Panc1 (cell line): ENCODE results near the gene ITGA8. TPM values are rescaled to one million over a fixed set of nuclear protein-coding genes. Genes with fewer than 3 reads are reported as not detected.

Source experiments
- ATAC-seq: fragments of 200-7000 bp; cut with Tn5 transposase; 2 replicates; pipeline ENCODE4 v1.9.1; 2020; ENCODE audit warnings: mild to moderate bottlenecking, moderate library complexity
- BruUV-seq: library from RNA; stranded (reverse); fragments of 400-500 nt; replicated peaks from 2 replicates; lab custom pipeline; 2021; lab: Mats Ljungman, UMichigan
- CTCF ChIA-PET: fragments of 300-600 bp; sonication (Branson Sonifier 250); formaldehyde crosslinking; loops from one replicate; lab custom pipeline; 2022; ENCODE audit warnings: antibody characterized with exemption; lab: Charles Lee
- POLR2A ChIA-PET: fragments of 300-600 bp; sonication (Branson Sonifier 250); formaldehyde crosslinking; loops from one replicate; lab custom pipeline; 2022; ENCODE audit warnings: antibody characterized with exemption; lab: Charles Lee
- DNase-seq: peaks from one replicate; pipeline ENCODE4 v3.0.0-alpha.2; 2010; ENCODE audit warnings: low read depth, low spot score
- H3K27ac ChIP-seq: 2 replicates; pipeline ENCODE4 v1.5.1; 2011; ENCODE audit warnings: mild to moderate bottlenecking, low read length, inconsistent platforms
- H3K27me3 ChIP-seq: fragments of 200-500 bp; sonication (Bioruptor generic); 2 replicates; pipeline ENCODE4 v1.6.0; 2014; ENCODE audit warnings: low read length, inconsistent platforms; ENCODE audit not compliant: control insufficient read depth, insufficient read depth
- H3K36me3 ChIP-seq: fragments of 200-500 bp; sonication (Bioruptor generic); 2 replicates; pipeline ENCODE4 v1.5.1; 2014; ENCODE audit warnings: inconsistent platforms, mild to moderate bottlenecking, low read length, moderate library complexity; ENCODE audit not compliant: control insufficient read depth, insufficient read depth
- H3K4me1 ChIP-seq: 2 replicates; pipeline ENCODE4 v1.5.1; 2011; ENCODE audit warnings: inconsistent platforms, mild to moderate bottlenecking, low read length, moderate library complexity; ENCODE audit not compliant: control insufficient read depth, insufficient read depth
- H3K4me3 ChIP-seq, 2 experiments: 2 replicates each; pipeline ENCODE4 v1.5.1; 2011 to 2012; ENCODE audit warnings: low read depth in 2 of 2, low read length in 2 of 2, mild to moderate bottlenecking in 2 of 2, inconsistent platforms in 1 of 2, moderate library complexity in 1 of 2
- H3K9me3 ChIP-seq: fragments of 200-500 bp; sonication (Bioruptor generic); 2 replicates; pipeline ENCODE4 v1.5.1; 2014; ENCODE audit warnings: low read depth, mild to moderate bottlenecking, inconsistent platforms, low read length, moderate library complexity; ENCODE audit not compliant: control insufficient read depth, insufficient read depth
- CTCF ChIP-seq: fragments of 450-650 bp; IDR thresholded peaks from 2 replicates; pipeline ENCODE4 v1.5.1; 2017; ENCODE audit warnings: mild to moderate bottlenecking
- POLR2AphosphoS5 ChIP-seq: IDR thresholded peaks from 2 replicates; pipeline ENCODE4 v1.6.1; 2012; ENCODE audit warnings: mild to moderate bottlenecking, low read depth, low read length, moderate library complexity
- REST ChIP-seq, 2 experiments: IDR thresholded peaks; 2 replicates each; pipeline ENCODE4 v1.6.1; 2011 to 2012; ENCODE audit warnings: low read depth in 2 of 2, control low read depth in 1 of 2, low read length in 1 of 2, mild to moderate bottlenecking in 1 of 2, moderate library complexity in 1 of 2; ENCODE audit not compliant: insufficient read depth in 1 of 2
- SIN3A ChIP-seq: IDR thresholded peaks from 2 replicates; pipeline ENCODE4 v1.6.1; 2012; ENCODE audit warnings: low read depth, mild to moderate bottlenecking, low read length, moderate library complexity, borderline replicate concordance; ENCODE audit not compliant: insufficient read depth
- TCF7L2 ChIP-seq: IDR thresholded peaks from 2 replicates; pipeline ENCODE4 v1.6.1; 2011; ENCODE audit warnings: mild to moderate bottlenecking, low read depth, low read length, inconsistent platforms
- in situ Hi-C: cut with HindIII; loops from 2 replicates; pipeline ENCODE4 v1.10.0; 2016; ENCODE audit warnings: low sequenced_read_pairs, low pct_unique_long_range_greater_than_20kb
- intact Hi-C: fragments of 100-400 bp; cut with micrococcal nuclease; formaldehyde crosslinking; loops from one replicate; pipeline ENCODE4 v1.10.0; 2022; ENCODE audit not compliant: unreplicated experiment
- total RNA-seq: library from RNA; stranded (reverse); gene quantifications from one replicate; pipeline ENCODE4 v1.2.1, GENCODE V29; 2021; ENCODE audit not compliant: unreplicated experiment

The ITGA8 gene
- total RNA-seq, 1 experiment from 2014 or later = 0.18 TPM

GRCh38 chr10:15681076-15681475 lies 38.6 kb downstream of the ITGA8 start:
- POLR2A ChIA-PET = no interaction called here
- Histone ChIP-seq H3K4me1 (no peaks in the 10 kb centered on the region), H3K4me3 (no peak overlapping the region), H3K27me3 (peaks cover 2% of the 10 kb centered on the region; the same call in 1 of the 2 replicates), H3K36me3 (no peaks in the 10 kb centered on the region), H3K27ac (no peak overlapping the region), H3K9me3 (no peaks in the 10 kb centered on the region)
- intact Hi-C loops = no loop called here
- BruUV-seq = no TSS peak
- in situ Hi-C loops = no loop called here
- ATAC-seq = no peak
- DNase-seq = no peak
- TF ChIP-seq POLR2AphosphoS5 = no peak
- TF ChIP-seq CTCF = no peak
- no peak for TF ChIP-seq REST (IDR thresholded peaks at IDR 0.05; ENCODE audit: insufficient read depth in 1 of 2, low read depth in 2 of 2, low read length in 1 of 2)
- no peak for TF ChIP-seq SIN3A
- TF ChIP-seq TCF7L2 = no peak
- CTCF ChIA-PET = no interaction called here

- in situ Hi-C loops (no loop called here), intact Hi-C loops (no loop called here)
- Histone ChIP-seq H3K27ac (no peak overlapping the region), H3K27me3 (no peaks in the 10 kb centered on the region), H3K36me3 (no peaks in the 10 kb centered on the region), H3K4me3 (no peak overlapping the region), H3K9me3 (no peaks in the 10 kb centered on the region), H3K4me1 (no peaks in the 10 kb centered on the region)
- ChIA-PET POLR2A (no interaction called here), CTCF (no interaction called here)
- BruUV-seq = no TSS peak
- DNase-seq = no peak
- ATAC-seq = no peak
- TF ChIP-seq REST (IDR thresholded peaks at IDR 0.05; ENCODE audit: insufficient read depth in 1 of 2, low read depth in 2 of 2, low read length in 1 of 2) (no peak), SIN3A (no peak), POLR2AphosphoS5 (no peak), TCF7L2 (no peak), CTCF (no peak)
Observed at GRCh38 chr10:15678851-15679250, 40.9 kb downstream of the ITGA8 start.
